T47D (cell line): ENCODE results near the gene CWF19L1.

Experiments
- DNase-seq, 2 experiments: peaks; one replicate each; pipeline versions ENCODE4 v3.0.0 to v3.0.0-alpha.2; 2011 to 2012; ENCODE audit warnings: low read depth in 1 of 2, low spot score in 1 of 2
- JUND ChIP-seq: IDR thresholded peaks from 2 replicates; pipeline ENCODE4 v1.6.1; 2012; ENCODE audit warnings: low read depth
- in situ Hi-C: cut with HindIII; loops from 2 replicates; pipeline ENCODE4 v1.10.0; 2016; ENCODE audit warnings: low sequenced_read_pairs, low pct_unique_long_range_greater_than_20kb

CWF19L1 gene

DNA sequence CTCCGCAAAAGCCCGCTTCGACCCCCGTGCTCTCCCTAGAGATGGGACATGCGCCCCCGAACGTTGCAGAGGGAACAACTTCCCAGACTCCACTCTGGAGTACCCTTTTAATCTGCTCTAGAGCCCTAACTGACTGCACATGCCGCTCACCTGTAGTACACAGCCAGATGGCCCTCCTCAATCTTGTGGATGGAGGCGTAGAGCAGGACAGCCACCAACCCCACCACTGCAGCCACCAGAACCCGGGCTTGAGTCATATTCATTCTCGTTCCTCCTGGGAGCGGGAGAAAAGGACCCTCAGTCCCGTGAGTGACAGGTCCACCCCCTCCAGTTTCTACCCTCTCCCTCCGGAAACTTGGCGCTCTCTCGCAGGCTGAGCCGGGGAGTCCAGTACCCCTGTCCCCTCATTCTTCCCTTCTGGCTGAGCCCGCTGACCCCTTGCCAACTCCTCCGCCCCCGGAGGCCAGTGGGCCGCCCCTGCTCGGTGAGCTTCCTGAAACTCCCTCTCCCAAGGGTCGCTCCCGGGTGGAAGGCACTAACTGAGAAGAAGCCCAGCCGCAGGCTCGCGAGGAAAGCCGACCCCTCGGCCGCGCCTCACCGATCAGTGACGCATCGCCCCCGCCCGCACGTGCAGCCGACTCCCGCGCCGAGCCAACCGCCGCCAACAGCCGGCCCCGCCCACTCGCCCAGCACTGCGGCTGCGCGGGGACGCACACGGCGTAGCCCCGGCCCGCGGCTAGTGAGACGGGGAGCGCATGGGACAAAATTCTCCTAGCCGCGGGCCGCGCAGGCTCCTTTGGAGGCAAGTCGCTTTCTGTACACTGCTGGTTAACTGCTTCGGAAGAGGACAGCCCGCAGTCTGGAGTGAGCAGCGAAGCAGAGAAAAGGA lies 81.8 kb downstream of the CWF19L1 start, which contains the start of gene ERLIN1:
Gene ERLIN1, minus strand, starts transcription at position 666 of the 889 bp plus-strand sequence. Its CDS starts 403 bp downstream, at position 263.
- TF ChIP-seq JUND = no peak
- peak; percentile 84 to 95 for DNase-seq
- in situ Hi-C loops = no loop called here

DNA sequence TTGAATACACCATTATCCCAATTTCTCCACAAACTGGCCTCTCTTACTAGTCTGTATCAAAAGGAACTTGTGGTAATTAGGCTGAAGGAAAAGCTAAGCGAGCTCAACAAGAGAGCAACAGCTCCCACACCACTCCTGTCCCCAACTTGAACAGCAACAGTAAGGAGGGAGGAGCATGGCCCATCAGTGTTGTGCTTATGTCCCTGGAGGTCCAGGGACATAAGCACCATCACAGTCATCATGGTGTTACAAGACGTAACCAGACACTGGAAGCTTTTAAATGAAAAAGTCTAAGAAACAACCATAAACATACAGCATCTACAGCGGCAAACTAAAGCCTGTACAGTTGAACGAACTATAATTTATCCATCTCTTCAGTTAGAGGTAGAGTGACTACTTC lies 82.6 kb downstream of the CWF19L1 start:
- in situ Hi-C loops = no loop called here
- no peak for TF ChIP-seq JUND
- peak; percentile 16 to 42 for DNase-seq

DNA sequence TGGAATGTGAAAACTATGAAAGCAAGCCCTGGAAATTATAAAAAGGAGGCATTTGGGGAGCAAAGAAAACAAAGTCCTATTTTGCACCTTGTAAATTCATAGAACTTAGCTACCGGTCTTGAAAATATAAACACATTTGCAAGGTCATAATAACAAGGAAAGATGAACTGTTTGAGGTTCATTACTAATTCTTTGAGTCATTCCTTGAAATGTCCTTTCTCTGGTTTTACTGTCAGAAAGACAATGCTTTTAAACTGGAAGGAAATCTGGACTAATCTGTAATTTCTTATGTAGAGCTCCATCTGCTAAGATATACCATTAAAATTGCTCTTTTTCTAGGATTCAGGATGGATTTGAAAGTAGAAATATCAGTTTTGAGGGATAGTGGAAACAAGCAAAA lies 83.0 kb downstream of the CWF19L1 start:
- no peak for TF ChIP-seq JUND
- no peak for DNase-seq
- in situ Hi-C loops = no loop called here

DNA sequence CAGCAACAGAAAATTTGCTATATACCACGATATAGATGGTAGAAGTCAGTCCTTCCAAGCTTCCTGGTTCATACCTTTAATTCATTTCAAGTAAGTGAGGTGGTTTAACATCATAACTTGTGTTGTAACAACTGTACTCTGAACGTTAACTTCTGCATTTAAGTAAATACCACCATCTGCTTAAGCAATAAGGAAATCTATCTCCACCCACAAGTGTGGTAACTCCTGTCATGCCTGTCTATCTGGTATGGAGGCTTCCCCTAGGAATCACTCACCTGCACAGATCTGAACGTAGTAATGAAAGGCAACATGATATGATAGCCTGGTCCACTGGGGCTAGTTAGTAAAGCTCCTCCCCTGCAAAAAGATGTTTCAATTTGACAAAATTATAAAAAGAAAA lies 84.0 kb downstream of the CWF19L1 start:
- DNase-seq = peak in 1 of 2 experiments; percentile 71
- in situ Hi-C loops = no loop called here
- TF ChIP-seq JUND = no peak

DNA sequence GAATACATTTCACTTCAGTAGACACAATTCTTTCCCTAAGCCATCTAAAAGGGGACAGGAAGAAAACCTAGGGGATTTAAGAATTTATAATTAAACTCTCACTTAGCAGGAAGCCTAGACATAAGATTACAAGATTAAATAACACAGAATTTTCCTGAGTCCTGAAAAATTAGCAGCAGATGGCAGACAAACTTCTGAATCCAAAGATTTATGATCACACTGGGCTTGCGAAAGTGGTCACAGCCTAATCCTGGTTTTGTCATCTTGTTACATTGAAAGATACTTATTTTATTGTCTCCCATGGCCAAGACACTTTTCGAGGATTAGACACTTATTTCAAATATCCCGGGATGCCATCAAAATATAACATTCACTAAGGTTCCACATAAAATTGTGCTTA lies 84.5 kb downstream of the CWF19L1 start:
- in situ Hi-C loops = no loop called here
- DNase-seq = no peak
- TF ChIP-seq JUND = no peak
